HFFc6 (cell line): ENCODE measurements around the gene CYTH3. TPM values are rescaled to one million over a fixed set of nuclear protein-coding genes. Genes with fewer than 3 reads are reported as not detected.

Experiments
- DNase-seq: peaks from one replicate; pipeline ENCODE4 v3.0.0-alpha.2; 2018
- H3K27ac Mint-ChIP-seq: 2 replicates; pipeline ENCODE4 v1.8.0; 2020; ENCODE audit warnings: mild to moderate bottlenecking, mixed read lengths
- H3K27me3 Mint-ChIP-seq: 2 replicates; pipeline ENCODE4 v1.8.0; 2021; ENCODE audit warnings: mild to moderate bottlenecking, moderate library complexity, mixed read lengths; ENCODE audit not compliant: insufficient read depth
- H3K36me3 Mint-ChIP-seq: 2 replicates; pipeline ENCODE4 v1.8.0; 2021; ENCODE audit warnings: low read depth, mixed read lengths
- H3K4me1 Mint-ChIP-seq: 2 replicates; pipeline ENCODE4 v1.8.0; 2020; ENCODE audit warnings: low read depth, mixed read lengths
- H3K4me3 Mint-ChIP-seq: 2 replicates; pipeline ENCODE4 v1.8.0; 2020; ENCODE audit warnings: mild to moderate bottlenecking, moderate library complexity, mixed read lengths
- H3K9me3 Mint-ChIP-seq: 2 replicates; pipeline ENCODE4 v1.8.0; 2020; ENCODE audit warnings: mild to moderate bottlenecking, mixed read lengths
- CTCF ChIP-seq: fragments of 200-600 bp; sonication (generic); IDR thresholded peaks from 2 replicates; pipeline ENCODE4 v1.5.0; 2021; ENCODE audit warnings: antibody characterized with exemption, mild to moderate bottlenecking
- total RNA-seq, 6 experiments: library from RNA; stranded (reverse); fragmentation: NEBNext Ultra II Directional; extraction: Animal tissue kit (Norgen Biotek cat#: 25700); gene quantifications; 2 replicates in 1 of 6; 3 replicates in 5 of 6; pipeline ENCODE4 v1.2.3, GENCODE V29; 2021

Gene CYTH3
- total RNA-seq, 6 experiments from 2014 or later: 38.6 to 53.6 (median 47.9) TPM

- TF ChIP-seq CTCF: no peak; the same call in 1 of the 2 replicates
- Mint-ChIP-seq H3K9me3 (no peaks in the 10 kb centered on the region), H3K27ac (peak overlapping the region; percentile 96), H3K4me3 (peak overlapping the region; percentile 81), H3K4me1 (peaks cover 79% of the 10 kb centered on the region), H3K36me3 (peaks cover 14% of the 10 kb centered on the region), H3K27me3 (no peaks in the 10 kb centered on the region)
- DNase-seq: no peak
These were observed 23.4 kb downstream of the CYTH3 start for GRCh38 chr7:6249043-6249442.

- peak overlapping the region; percentile 81 for H3K4me3 Mint-ChIP-seq
- peaks cover 82% of the 10 kb centered on the region for H3K4me1 Mint-ChIP-seq
- H3K9me3 Mint-ChIP-seq: no peaks in the 10 kb centered on the region
These were observed 23.8 kb downstream of the CYTH3 start for GRCh38 chr7:6248581-6248980.

GRCh38 chr7:6246251-6246917, 26.0 kb downstream of the CYTH3 start:
- Mint-ChIP-seq H3K4me3 (no peak overlapping the region; the same call in none of the 2 replicates), H3K36me3 (peaks cover 21% of the 10 kb centered on the region), H3K9me3 (no peaks in the 10 kb centered on the region), H3K27ac (peak overlapping the region; percentile 33; the same call in 1 of the 2 replicates), H3K27me3 (no peaks in the 10 kb centered on the region), H3K4me1 (peaks cover 83% of the 10 kb centered on the region)
- no peak for TF ChIP-seq CTCF
- no peak for DNase-seq

More at GRCh38 chr7:6248581-6248980, 23.8 kb downstream of the CYTH3 start:
- H3K27me3 Mint-ChIP-seq: no peaks in the 10 kb centered on the region
- DNase-seq: peak; percentile 78
- H3K36me3 Mint-ChIP-seq: peaks cover 19% of the 10 kb centered on the region
- no peak for TF ChIP-seq CTCF
- H3K27ac Mint-ChIP-seq: peak overlapping the region; percentile 96

GRCh38 chr7:6244021-6244420, 28.4 kb downstream of the CYTH3 start:
- Mint-ChIP-seq H3K36me3 (peaks cover 29% of the 10 kb centered on the region), H3K9me3 (no peaks in the 10 kb centered on the region), H3K27ac (no peak overlapping the region), H3K27me3 (no peaks in the 10 kb centered on the region), H3K4me3 (no peak overlapping the region), H3K4me1 (peaks cover 80% of the 10 kb centered on the region)
- DNase-seq: no peak
- TF ChIP-seq CTCF: no peak

- no peak for DNase-seq
- peaks cover 29% of the 10 kb centered on the region for H3K36me3 Mint-ChIP-seq
- no peak for TF ChIP-seq CTCF
- H3K4me1 Mint-ChIP-seq: peaks cover 76% of the 10 kb centered on the region
- H3K27ac Mint-ChIP-seq: no peak overlapping the region
- no peaks in the 10 kb centered on the region for H3K27me3 Mint-ChIP-seq
- no peaks in the 10 kb centered on the region for H3K9me3 Mint-ChIP-seq
- H3K4me3 Mint-ChIP-seq: no peak overlapping the region
These were observed 29.3 kb downstream of the CYTH3 start for GRCh38 chr7:6243168-6243567.
